NAMALWA (cell line): ENCODE data around the gene CAP2.
"Not testable (repeated sequence)": the region's sequence is repeated elsewhere in the genome, so short reads cannot be mapped to it uniquely, and the experiment has no call there.

ENCODE experiments used
- DNase-seq: peaks from one replicate; pipeline ENCODE4 v3.0.0-alpha.2; 2015; ENCODE audit warnings: low spot score

The CAP2 gene

DNA sequence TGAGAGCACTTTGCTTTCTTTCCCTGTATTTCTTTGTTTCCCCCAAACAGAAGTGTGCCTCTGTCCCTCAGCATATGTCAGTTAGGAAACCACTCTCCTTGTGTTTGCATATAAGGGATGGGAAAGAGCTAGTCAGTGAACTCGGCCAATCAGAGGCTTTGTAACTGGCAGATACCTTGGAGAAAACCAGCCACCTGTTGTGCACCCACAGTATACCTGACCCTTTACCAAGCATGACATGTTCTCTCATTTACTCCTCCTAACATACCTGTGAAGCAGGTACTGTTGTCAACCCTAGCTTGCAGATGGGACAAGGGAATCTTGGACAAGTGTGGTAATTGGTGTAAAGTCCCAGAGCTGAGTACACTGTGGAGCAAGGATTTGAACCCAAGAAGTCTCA is 110.6 kb downstream of the CAP2 start:
- DNase-seq = no peak

DNA sequence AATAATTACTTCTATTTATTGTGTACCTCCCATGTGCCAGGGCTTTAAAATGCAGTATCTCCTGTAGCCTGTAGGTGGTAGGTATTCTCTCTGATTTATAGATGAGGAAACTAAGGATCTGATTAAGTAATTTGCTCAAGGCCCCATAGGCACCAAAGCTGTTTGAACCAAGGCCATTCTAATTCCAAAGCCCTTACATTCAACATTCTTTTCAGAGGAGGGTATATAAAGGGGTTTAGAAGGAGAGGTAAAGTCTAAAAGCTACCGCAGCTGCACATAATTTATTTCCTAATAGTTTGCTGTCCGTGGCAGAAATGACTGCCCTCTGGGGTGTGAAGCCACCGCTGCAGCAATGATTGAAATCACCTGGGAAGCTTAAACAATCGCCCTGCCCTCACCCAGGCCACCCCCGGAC is 111.7 kb downstream of the CAP2 start:
- DNase-seq = peak; percentile 46

DNA sequence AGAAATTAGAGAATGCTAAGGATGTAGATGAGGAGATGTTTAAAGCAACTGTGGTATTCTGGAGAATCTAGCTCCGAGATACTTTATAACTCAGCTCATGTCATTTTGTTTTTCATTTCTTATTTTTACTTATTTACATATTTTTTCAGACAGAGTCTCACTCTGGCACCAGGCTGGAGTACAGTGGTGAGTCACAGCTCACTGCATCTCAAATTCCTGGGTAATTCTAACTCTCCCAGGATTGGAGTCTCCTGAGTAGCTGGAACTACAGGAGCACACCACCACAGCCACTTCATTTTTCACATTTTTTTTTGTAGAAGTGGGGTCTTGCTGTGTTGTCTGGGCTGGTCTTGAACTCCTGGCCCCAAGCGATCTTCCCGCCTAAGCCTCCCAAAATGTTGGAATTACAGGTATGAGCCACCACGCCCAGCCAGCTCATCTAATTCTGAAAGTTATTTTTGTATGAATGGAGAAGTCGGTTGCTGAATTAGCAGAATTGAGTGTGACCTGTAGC is 112.4 kb downstream of the CAP2 start:
- DNase-seq = no peak

DNA sequence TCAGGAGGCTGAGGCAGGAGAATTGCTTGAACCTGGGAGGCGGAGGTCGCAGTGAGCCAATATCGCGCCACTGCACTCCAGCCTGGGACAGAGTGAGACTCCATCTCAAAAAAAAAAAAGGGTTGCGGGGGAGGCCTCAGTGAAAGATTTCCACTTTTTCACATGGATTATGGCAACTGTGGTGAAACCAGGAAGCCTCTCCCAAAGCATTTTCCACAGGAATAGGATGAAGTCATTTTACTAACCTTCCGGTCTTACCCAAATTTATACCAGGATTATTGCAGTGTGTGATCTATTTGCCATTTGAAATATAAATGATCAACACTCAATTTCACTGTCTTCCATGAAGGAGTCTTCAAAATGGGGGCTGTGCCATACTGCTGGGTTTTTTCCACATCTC is 113.1 kb downstream of the CAP2 start:
- no peak for DNase-seq

DNA sequence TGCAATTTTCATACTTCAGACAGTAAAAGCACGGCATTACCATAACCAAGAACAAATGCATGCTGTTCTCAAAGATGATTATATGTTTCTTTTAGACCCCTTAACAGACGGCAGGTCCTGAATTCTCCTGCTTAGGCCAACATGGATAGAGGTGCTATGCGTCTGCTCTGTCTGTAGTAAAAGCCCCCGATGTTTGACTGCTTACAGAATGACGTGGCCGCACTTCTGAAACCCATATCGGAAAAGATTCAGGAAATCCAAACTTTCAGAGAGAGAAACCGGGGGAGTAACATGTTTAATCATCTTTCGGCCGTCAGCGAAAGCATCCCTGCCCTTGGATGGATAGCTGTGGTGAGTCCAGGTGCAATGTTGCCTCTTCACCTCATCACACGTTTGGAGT is 113.6 kb downstream of the CAP2 start:
- DNase-seq = no peak

DNA sequence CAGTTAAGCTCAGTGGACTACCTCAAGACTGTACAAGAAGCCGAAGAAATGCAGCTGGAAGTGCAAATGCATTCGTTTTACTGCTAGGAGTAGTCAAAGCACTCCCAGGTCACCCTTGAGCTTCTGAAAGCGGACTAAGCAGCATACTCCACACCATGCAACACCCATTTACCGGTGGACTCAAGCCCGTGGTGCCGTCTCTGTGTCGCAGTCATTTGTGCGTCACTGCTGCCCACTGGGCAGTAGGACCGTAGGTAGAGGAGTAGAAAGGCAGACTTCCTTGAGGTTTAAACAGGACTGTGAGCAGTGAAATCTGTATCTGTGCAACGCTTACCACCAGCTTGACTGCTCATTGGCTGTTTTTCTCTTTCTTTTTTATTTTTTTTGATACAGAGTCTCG is 117.7 kb downstream of the CAP2 start:
- DNase-seq = no peak

DNA sequence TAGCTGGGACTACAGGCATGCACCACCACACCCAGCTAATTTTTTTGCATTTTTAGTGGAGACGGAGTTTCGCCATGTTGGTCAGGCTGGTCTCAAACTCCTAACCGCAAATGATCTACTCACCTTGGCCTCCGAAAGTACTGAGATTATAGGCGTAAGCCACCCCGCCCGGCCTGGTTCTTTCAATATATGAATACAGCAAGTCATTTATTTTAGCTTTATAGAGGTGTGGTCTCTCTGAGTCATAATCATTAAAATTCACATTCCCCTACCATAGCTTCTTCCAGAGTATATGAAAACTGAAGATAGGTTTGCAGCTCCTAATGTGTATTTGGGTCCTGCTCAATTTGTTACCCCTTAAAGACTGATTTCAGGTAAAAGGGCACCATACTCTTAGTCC is 118.2 kb downstream of the CAP2 start:
- no peak for DNase-seq

DNA sequence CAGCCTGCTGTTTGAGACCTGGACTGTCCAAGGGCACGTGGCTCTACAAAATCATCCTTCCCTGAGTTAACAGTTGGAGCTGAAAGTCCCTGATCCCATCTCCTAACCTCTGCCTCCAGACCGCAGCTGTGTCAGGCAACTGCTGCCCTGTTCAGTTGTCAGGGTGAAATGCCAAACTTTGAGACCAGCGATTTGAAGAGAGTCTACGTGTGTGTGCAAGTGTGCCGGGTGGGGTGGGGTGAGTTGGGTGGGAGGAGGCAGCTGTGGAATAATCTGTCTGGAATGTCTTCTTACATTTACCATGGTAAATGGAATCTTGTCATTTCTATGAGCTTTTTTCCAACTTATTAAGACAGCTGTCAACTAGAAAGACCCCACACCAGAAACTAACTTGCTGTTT is 125.7 kb downstream of the CAP2 start:
- DNase-seq = no peak

DNA sequence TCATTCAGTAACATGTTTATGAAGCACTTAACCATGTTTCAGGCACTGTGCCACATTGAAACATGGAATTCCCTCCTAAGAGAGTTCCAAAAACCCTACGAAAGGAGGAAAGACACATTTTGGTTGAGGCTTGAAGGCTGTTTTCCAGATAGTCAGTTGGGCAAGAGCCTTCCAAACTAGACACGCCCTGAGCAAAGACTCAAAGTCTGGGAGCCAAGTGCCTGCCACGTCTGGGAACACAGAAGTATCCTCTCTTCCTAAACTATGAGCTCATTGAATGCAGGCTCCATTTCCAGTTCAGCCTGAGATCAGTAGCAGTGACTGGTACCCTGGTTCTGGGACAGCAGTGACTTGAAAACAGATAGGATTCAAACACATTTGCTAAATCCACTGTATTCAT is 132.2 kb downstream of the CAP2 start:
- no peak for DNase-seq

DNA sequence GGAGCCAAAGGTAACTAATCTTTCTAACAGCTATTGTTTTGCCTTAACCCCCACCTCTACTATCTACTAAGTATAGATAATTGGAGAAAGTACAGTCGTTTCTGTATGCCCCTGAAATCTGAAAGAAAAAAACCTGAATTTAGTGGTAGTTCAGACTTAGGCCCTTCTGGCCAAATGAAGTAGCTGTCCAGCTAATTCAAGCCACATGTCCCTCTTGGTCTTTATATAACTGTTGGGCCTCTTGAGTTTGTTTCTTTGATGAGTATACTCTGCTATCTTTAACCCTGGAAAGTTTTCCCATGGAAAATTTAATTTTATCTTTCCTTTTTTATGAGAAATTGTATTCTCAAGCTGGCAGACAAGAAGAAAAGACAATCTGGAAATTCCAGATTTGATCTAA is 133.7 kb downstream of the CAP2 start:
- DNase-seq = no peak

DNA sequence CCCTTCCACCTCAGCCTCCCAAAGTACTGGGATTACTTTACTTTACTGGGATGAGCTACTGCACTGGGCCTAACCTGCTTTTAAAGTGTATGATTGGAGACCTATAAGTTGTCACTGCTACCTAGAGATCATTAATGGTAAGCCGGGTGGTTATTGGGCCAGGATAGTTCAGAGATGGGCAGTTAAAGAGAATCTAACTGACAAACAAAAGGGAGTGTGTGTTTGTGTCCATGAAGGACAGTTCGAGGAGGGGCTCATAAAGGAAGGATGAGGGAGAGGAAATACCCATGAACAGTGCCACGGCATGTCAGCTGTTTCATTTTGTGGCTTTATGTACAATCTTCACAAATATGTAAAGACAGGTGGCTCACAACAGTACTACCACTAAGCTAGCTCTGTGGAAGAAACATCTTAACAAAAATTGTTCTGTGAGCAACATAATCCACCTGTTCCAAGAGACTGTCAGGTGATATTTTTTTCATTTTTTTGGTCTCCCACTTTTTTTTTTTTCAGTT is 137.0 kb downstream of the CAP2 start:
- no peak for DNase-seq

DNA sequence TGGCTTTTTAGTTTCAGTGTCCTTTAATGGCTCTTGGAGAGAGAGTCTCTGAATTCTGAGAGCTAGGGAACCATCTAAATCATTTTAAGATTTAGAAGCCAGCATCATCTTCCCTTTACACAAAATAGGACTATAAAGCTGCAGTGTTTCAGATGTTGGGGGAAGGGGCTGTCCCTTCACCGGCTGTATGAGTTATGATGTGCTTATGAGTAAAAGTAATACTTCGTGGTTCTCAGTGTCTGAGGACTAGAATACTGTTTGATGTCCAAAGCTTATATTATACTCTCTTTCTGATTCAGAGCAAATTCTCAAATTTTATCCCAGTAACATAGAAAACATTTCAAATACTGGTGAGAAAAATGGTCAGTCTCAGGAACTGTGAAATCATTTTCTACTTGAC is 143.2 kb downstream of the CAP2 start:
- DNase-seq = no peak

DNA sequence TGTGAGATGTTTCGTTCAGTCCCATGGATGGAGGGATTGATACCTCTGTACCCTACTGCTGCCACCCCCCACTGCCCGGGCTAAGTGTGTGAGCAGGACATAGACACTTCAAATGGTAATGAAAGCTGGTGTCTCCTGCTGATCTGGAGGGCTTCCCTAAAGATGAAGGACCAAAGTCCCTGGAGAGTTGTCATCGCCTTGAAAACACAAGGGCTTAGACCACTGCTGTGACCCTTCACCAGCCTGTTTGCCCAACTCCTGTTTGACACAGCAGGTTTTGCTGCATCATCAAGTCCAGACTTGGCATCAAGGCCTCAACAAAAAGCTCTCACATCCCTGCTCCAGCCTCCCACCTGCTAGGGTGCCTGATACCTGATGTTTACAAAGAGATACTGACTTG is 148.8 kb downstream of the CAP2 start:
- no peak for DNase-seq

DNA sequence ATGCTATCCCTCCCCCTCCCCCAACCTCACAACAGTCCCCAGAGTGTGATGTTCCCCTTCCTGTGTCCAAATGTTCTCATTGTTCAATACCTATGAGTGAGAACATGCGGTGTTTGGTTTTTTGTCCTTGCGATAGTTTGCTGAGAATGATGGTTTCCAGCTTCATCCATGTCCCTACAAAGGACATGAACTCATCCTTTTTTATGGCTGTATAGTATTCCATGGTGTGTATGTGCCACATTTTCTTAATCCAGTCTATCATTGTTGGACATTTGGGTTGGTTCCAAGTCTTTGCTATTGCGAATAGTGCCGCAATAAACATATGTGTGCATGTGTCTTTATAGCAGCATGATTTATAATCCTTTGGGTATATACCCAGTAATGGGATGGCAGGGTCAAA is 152.3 kb downstream of the CAP2 start:
- not testable (repeated sequence) for DNase-seq

DNA sequence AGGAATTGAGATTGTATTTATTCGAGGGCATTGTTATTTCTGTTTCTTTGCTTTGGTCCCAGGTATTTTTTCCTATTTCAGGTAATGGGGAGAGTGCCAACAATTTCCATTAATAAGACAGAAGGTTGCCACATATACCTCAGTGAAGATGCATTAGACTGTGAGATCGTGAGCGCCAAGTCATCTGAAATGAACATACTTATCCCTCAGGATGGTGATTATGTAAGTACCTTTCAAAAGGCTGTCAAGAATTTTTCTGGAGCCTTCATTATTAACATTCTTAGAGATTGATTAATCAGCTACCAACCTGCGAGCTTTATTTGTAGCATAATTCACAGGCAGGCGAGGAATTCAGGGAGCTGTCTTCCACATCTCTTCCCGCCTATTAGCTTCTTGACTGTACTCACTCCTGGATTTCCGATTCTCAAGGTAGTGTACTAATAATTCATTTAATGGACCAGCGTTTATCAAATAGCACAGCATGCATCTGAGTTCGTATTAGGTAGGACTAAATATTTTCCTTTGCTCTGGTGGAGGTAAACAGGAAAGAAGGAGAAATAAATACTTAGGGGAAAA is 158.1 kb downstream of the CAP2 start:
- DNase-seq = no peak

DNA sequence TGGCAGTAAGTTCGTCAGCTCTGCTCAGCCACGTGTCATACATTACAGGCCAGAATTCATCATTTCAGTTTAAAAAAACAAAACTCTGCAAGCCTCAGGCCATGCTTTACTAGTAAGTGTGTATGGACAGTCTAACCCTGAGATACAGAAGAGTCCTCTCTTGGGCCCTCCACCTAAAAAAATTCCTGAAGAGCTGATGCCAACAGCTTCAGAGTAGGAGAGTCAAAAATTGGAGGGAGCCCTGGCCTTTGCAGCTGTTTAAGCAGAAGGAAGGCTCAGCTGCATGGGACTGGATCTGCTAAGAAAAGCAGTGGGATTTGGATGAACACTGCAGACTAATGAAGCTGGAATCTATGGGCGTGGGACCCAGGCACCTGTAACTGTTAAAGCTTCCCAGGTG is 159.5 kb downstream of the CAP2 start:
- no peak for DNase-seq

DNA sequence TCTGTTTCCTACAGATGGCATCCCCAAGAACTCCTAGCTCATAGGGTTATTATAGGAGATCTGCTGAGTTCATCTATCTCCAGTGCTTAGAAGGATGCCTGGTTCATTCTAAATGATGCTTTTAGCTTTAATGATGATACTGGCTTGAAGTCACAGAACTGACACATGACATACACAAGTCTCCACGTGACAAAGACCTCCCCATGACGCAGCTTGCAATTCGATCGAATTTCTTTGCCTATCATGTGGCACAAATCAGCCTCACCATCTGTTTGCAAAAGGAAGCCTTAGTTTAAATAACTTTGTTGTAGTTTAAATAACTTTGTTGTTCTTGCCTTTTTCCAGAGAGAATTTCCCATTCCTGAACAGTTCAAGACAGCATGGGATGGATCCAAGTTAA is 162.6 kb downstream of the CAP2 start:
- DNase-seq = no peak

DNA sequence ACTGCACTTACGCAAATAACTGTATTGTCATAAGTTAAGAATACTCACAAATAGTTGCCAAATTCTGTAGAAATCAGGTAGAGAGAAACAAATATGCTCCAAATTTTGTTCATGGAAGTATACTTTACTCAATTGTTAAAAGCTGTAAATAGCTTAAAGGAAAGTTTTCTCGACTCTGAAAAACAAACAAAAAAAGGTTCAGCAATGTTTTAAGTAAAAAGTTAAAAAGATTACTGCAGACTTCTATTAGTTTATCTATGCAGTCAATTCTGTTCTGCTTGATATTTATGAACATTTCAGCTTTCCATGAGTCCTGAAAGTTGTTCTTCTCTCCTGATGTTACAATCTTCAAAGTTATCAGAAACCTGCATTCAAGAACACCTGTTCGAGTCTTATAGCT is 169.2 kb downstream of the CAP2 start:
- no peak for DNase-seq

DNA sequence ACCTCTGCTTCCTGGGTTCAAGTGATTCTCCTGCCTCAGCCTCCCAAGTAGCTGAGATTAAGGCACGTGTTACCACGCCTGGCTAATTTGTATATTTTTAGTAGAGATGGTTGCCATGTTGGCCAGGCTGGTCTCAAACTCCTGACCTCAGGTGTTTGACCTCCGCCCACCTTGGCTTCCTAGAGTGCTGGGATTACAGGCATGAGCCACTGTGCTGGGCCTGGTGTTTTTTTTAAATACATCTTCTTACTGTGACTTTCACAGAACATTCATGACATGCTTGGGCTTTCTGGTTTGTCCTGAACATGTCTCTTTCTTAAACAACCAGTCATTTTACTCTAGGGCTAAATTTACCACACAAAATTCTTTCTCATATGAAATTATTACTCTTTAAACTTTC is 172.0 kb downstream of the CAP2 start:
- no peak for DNase-seq

DNA sequence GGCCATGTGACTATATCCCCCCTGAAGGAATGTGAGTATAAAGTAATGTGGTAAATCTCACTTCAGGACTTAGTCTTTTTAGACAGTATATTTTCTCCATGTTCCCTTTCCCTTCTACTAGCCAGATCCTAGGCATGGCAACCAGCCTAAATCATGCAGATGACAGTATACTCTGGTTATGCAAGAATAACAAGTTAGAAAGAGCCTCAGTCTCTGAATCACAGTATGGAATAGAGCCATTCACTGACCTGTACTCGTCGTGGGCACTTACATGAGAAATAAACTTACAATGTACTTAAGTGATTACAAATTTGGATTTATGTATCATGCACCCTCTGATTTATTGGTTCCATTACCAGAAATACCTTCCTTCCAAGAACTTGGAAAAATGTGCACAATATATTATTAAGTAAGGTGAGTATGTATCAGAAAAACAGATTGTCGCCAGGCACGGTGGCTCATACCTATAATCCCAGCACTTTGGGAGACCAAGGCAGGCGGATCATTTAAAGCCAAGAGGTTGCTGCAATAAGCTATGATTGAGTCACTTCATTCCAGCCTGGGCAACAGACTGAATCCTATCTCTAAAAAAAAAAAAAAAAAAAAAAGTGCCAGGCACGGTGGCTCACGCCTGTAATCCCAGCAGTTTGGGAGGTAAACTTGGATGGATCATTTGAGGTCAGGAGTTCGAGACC is 181.6 kb downstream of the CAP2 start:
- no peak for DNase-seq

DNA sequence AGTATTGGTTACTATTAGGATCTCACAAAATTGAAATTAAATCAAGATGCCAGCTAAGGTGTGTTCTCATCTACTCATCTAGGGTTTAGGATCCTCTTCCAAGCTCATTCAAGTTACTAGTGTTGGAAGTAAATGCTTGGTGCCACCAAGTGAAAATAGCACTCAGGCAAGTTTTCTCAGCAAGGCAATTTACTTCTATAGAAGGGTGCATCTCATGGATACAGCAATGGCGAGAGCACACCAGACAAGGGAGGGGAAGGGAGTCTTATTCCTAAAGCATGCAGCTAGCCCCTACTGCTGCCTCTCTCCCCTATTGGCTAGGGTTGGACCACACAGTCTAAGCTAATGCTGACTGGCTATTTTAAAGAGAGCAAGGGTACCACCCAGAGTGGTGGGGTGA is 183.7 kb downstream of the CAP2 start:
- DNase-seq = no peak

DNA sequence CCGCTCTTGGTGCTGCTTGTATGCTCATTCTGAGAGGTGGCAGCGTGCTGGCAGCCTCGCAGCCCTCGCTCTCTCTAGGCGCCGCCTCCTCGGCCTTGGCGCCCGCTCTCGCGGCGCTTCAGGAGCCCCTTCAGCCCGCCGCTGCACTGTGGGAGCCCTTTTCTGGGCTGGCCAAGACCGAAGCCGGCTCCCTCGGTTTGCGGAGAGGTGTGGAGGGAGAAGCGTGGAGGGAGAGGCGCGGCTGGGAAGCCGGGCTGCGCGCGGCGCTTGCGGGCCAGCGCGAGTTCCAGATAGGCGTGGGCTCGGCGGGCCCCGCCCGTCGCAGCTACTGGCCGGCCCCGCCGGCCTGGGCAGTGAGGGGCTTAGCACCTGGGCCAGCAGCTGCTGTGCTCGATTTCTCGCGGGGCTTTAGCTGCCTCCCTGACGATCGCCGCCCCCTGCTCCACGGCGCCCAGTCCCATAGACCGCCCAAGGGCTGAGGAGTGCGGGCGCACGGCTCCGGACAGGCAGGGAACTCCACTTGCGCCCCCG is 187.2 kb downstream of the CAP2 start:
- DNase-seq = no peak

DNA sequence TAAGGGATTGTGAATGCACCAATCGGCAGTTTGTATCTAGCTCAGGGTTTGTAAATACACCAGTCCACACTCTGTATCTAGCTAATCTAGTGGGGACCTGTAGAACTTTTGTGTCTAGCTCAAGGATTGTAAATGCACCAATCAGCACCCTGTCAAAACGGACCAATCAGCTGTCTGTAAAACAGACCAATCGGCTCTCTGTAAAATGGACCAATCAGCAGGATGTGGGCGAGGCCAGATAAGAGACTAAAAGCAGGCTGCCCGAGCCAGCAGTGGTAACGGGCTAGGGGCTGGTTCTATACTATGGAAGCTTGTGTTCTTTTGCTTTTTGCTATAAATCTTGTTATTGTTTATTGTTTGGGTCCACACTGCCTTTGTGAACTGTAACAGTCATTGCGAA is 187.9 kb downstream of the CAP2 start:
- DNase-seq = not testable (repeated sequence)

DNA sequence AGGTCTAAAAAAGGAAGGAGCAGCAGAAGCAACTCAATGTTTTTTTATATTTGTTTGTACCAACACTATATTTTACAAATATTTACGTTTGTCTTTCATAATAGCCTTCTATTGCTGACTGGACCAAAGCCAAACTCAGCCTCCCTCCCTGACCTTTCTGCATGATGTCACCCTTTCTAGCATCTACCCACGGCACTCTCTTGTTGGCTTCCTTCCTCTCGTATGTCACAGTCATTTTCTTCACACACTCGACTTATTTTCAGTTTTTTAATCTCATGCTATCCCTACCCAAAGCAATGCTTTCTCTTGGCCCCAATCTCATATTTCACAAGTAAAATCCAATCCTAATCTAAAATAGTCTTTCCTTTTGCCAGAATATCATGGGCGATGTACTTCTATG is 190.4 kb downstream of the CAP2 start:
- no peak for DNase-seq
